Esophagus muscularis mucosa (tissue), 3 donors: ENCODE data around the gene SIGLEC9.

Source experiments
- CTCF ChIP-seq, 3 experiments: fragments of 200-600 bp in 2 of 3; fragments of 450-650 bp in 1 of 3; sonication (generic) in 2 of 3; IDR thresholded peaks; one replicate each; pipeline ENCODE4 v1.5.1; 2017 to 2019; ENCODE audit warnings: antibody characterized with exemption in 3 of 3, mild to moderate bottlenecking in 2 of 3, moderate library complexity in 1 of 3
- POLR2A ChIP-seq: fragments of 450-650 bp; IDR thresholded peaks from one replicate; pipeline ENCODE4 v1.6.1; 2017; ENCODE audit warnings: antibody characterized with exemption, moderate library complexity, mild to moderate bottlenecking, low read depth

GRCh38 chr19:51150627-51151026 is 25.9 kb downstream of the SIGLEC9 start:
- TF ChIP-seq CTCF (IDR thresholded peaks at IDR 0.05) (no peak), POLR2A (no peak)
